Nephron progenitor cell (in vitro differentiated cells): ENCODE results near the gene USP35.
A peak's percentile ranks its signal among the peaks of the same experiment; 100 is the strongest.

ENCODE experiments used
- DNase-seq: peaks from one replicate; pipeline ENCODE4 v3.0.0; 2021
- H3K27ac Mint-ChIP-seq: 2 replicates; pipeline ENCODE4 v1.8.0; 2021; ENCODE audit warnings: mild to moderate bottlenecking, moderate library complexity, mixed read lengths
- H3K27me3 Mint-ChIP-seq: 2 replicates; pipeline ENCODE4 v1.8.0; 2021; ENCODE audit warnings: mild to moderate bottlenecking, low read depth, mixed read lengths; ENCODE audit not compliant: poor library complexity
- H3K36me3 Mint-ChIP-seq: 2 replicates; pipeline ENCODE4 v1.8.0; 2021; ENCODE audit warnings: low read depth, mixed read lengths
- H3K4me1 Mint-ChIP-seq: 2 replicates; pipeline ENCODE4 v1.8.0; 2021; ENCODE audit warnings: mixed read lengths
- H3K4me3 Mint-ChIP-seq: 2 replicates; pipeline ENCODE4 v1.8.0; 2021; ENCODE audit warnings: mild to moderate bottlenecking, moderate library complexity, mixed read lengths
- H3K9me3 Mint-ChIP-seq: 2 replicates; pipeline ENCODE4 v1.8.0; 2021; ENCODE audit warnings: mild to moderate bottlenecking, moderate library complexity, mixed read lengths
- CTCF ChIP-seq: fragments of 200-600 bp; sonication (generic); IDR thresholded peaks from 2 replicates; pipeline ENCODE4 v1.5.0; 2021; ENCODE audit warnings: antibody characterized with exemption

The USP35 gene

GRCh38 chr11:78213526-78214330, 25.0 kb downstream of the USP35 start:
- Mint-ChIP-seq H3K36me3 (peaks cover 49% of the 10 kb centered on the region), H3K9me3 (peaks cover 6% of the 10 kb centered on the region), H3K27me3 (no peaks in the 10 kb centered on the region), H3K4me1 (no peaks in the 10 kb centered on the region), H3K4me3 (no peak overlapping the region), H3K27ac (no peak overlapping the region)
- no peak for DNase-seq
- no peak for TF ChIP-seq CTCF

- peaks cover 6% of the 10 kb centered on the region for H3K9me3 Mint-ChIP-seq
- H3K36me3 Mint-ChIP-seq, result peaks cover 43% of the 10 kb centered on the region
- no peaks in the 10 kb centered on the region for H3K4me1 Mint-ChIP-seq
- no peak overlapping the region for H3K4me3 Mint-ChIP-seq
- H3K27me3 Mint-ChIP-seq, result no peaks in the 10 kb centered on the region
- TF ChIP-seq CTCF, result no peak
- no peak for DNase-seq
- no peak overlapping the region for H3K27ac Mint-ChIP-seq
These were observed 25.8 kb downstream of the USP35 start for GRCh38 chr11:78214331-78215194.

GRCh38 chr11:78216021-78216420, 27.3 kb downstream of the USP35 start:
- Mint-ChIP-seq H3K4me3 (no peak overlapping the region), H3K27ac (no peak overlapping the region), H3K36me3 (peaks cover 32% of the 10 kb centered on the region), H3K4me1 (no peaks in the 10 kb centered on the region), H3K9me3 (peaks cover 6% of the 10 kb centered on the region), H3K27me3 (no peaks in the 10 kb centered on the region)
- DNase-seq, result no peak
- TF ChIP-seq CTCF, result no peak

GRCh38 chr11:78216571-78217287, 28.0 kb downstream of the USP35 start:
- H3K27me3 Mint-ChIP-seq, result no peaks in the 10 kb centered on the region
- H3K36me3 Mint-ChIP-seq, result peaks cover 32% of the 10 kb centered on the region
- no peak overlapping the region for H3K4me3 Mint-ChIP-seq
- peaks cover 2% of the 10 kb centered on the region for H3K9me3 Mint-ChIP-seq
- H3K4me1 Mint-ChIP-seq, result no peaks in the 10 kb centered on the region
- peak overlapping the region; percentile 67 for H3K27ac Mint-ChIP-seq
- TF ChIP-seq CTCF, result no peak
- no peak for DNase-seq

GRCh38 chr11:78217650-78218541, 29.2 kb downstream of the USP35 start:
- Mint-ChIP-seq H3K9me3 (no peaks in the 10 kb centered on the region), H3K27ac (no peak overlapping the region), H3K4me3 (no peak overlapping the region), H3K27me3 (no peaks in the 10 kb centered on the region), H3K36me3 (peaks cover 26% of the 10 kb centered on the region), H3K4me1 (no peaks in the 10 kb centered on the region)
- no peak for DNase-seq
- no peak for TF ChIP-seq CTCF
